HG03064 (cell line): ENCODE measurements around the gene RFNG.

ENCODE experiments used
- ATAC-seq: cut with Tn5 transposase; IDR thresholded peaks from one replicate; pipeline ENCODE4 v1.9.1; 2021; ENCODE audit warnings: low read depth; ENCODE audit not compliant: unreplicated experiment

Gene RFNG

DNA sequence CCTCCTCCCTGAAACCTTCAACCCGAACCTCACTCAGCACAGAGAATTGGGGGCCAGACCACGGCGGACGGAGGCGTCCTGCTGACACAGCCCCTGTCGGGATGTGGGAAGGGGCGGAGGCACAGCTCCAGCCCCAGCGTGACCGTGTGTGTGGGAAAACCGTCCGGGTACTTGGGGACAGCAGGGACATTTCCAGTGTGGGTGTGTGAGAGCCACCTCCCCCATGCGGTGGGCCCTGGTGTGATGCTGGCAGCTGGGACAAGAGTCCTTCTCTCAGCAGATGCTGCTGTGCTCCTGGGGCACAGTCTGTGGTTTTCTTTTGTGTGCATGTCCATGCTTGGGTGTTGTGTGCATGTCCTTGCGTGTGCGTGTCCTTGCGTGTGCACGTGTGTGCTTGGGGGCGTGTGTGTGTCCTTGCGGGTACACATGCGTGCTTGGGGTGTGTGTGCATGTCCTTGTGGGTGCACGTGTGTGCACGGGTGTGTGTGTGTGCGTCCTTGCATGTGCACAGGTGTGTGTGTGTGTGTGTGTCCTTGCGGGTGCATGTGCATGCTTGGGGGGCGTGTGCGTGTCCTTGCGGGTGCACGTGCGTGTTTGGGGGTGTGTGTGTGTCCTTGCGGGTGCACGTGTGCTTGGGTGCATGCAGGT, 45.8 kb downstream of the RFNG start:
- no peak for ATAC-seq

DNA sequence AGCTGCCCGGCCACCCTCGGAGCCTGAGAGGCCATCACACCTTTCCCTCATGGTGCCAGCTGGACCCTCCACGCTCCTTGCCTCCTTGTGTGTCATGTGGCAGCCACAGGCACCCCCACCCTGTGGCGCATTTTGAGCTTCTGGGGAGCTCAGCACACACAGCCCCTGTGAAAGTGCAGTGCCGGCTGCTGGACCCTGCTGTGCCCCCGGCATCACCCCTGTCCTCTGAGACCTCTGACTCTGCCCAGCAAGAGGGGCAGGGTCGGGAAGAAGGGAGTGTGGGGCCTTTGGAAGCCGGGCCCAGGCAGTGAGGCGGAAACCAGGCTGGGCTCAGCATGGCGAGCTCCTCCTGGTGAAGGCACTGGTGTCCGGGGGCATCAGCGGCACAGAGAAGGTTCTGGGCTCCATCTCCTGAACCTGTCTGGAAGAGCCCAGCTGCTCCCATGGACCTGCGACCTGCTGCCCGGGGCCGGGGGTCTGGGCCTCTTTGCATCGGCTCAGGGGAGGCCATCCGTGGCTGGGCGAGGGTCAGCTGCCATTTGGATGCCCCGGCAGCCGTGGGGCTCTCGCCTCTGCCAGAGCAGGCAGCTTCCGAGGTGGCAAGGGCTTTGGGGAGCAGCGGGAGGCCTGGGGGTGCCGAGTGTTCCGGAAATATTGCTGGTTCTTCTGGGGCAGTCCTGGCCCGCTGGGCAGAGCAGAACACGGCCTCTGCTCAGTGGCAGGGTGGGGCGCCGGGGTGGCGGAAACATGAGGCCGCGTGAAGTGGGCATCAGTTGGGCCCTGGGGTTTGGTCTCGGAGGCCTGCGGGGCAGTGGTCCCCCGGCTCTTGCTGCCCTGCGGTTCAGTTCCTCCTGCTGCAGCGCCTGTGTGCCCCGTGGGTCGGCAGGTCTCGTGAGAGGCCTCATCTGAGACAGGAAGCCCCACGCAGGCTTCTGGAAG, 46.8 kb downstream of the RFNG start:
- no peak for ATAC-seq

DNA sequence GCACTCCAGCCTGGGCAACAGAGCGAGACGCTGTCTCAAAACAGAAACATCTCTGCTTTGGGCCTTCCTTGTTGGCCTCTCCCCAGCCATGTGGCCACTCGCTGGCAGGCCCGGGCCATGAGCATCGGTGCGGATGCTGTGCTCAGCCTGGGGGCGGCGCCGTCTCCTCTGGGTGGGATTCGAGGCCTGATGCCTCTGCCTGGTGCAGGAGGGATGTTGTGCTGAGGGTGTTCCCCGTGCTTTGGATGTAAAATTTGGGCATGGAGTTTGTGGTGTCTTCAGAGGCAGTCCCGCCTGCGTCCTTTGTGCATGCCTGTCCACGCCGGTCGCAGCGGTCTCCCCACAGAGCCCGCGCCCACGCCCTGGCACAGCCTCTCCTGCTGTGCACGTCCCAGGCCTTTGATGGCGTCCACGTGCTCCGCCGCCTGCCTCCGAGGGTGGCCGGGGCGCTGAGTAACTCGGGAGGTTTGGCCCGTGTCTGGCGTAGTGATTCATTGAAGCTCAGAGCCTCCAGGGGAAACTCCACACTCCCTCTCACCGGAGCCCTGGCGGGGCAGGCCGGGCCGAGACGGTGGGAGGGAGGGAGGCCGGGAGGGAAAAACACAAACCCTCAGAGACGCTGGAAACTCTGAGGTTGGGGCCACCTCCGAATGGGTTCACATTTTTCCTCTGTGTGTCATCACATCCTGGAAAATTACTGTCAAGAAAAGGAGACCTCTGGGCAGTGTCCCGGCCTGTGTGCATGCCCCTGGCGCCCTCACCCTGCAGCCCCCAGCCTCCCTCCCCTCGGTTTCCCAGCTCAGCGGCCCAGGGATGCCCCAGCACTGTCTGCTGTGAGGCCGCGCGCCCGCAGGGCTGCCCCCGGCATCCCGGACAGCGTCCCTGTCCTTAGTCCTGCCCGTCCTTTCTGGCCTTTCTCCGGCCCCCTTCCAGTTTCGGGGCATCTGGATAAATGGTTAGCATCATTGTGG, 47.9 kb downstream of the RFNG start:
- no peak for ATAC-seq

DNA sequence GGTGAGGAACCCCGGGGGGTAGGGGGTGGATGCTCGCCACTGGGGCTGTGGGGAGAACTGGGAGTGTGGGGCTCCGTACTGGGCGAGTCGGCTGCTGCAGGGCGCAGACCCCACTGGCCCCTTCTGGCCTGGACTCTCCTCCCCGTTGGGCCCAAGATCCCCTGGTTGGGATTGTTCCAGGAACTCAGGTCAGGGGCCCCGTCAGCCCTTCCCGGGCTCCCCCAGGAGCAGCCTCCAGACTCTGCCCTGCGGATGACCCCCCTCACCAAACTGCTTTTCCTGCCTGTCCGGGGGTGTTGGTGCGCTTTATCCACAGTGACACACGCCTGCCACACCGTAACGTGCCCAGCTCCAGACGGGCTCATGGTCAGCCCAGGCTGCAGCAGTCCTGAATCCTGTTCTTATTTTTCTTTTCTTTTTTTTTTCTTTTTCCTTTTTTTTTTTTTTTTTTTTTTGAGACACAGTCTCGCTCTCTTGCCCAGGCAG, 50.0 kb downstream of the RFNG start:
- ATAC-seq, result no peak

DNA sequence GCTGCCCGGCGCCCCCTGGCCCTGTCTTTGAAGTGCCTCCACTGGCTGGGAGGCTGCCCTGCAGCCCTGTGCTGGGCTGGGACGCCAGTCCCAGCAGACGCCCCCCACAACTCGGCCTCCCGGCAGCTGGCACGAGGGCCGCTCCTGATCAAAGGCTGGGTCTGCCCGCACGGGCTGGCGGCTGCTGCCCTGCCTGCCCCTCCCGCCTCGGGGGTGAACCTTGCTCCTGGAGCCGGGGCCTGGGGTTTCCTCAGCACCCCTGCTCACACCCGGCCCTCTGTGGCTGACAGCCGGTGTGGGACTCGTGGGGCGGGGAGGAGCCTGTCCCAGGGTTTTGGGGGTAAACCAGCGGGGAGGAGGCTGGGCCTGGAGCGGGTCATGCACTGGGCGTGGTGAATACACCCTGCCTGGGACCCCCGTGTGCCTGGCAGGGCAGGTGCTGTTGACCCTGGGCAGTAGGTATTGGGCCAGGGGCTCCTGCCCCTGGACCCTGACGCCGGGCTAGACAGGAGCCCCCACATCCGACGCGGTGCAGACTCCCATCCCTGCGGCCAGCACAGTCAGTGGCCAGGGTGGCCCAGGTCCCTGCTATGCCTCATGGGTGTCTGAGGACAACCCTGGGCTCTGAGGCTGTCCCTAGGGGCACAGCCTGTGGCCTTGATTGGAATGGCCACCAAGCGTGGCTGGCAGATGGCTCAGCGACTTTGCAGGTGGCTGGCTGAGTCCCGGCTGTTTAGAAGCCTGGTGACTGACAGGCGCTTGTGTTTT, 50.6 kb downstream of the RFNG start:
- ATAC-seq, result no peak

DNA sequence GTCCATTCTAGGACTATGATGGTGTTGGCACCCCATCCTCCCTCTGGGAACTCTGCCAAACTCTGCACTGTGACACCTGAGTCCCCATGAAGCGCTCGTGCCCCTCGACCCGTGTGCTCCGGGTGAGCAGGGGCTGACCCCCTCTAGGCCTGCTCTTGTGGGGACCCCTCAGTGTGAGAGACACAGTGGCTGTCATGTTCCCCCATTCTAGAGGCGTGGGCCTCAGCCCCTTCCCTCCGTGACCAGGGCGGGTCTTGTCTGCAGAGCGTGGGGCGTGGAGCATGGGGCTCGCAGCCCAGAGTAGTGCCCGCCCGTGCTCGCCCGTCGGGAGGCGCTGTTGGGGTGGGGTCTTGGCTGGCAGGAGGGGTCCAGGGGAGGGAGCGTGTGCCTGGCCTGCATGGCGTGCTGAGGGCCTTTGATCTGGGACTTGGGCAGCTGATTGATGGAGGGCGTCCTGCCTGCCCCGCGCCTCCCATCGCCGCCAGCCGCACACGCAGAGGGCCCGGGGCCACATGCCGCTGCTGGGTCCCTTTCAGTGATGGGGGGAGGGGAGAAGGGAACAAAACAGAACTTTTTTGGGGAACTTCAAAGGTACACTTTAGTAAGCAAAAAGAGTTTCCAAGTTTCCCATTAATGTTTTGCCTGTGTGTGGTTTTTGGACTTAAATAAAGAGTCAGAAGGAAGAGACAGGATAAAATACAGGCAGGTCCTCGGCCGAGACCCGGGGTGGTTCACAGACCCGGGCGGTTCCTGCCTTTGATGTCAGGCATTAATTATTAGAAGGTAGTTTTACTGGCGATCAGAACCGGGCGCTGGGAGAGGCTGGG, 51.4 kb downstream of the RFNG start:
- no peak for ATAC-seq

DNA sequence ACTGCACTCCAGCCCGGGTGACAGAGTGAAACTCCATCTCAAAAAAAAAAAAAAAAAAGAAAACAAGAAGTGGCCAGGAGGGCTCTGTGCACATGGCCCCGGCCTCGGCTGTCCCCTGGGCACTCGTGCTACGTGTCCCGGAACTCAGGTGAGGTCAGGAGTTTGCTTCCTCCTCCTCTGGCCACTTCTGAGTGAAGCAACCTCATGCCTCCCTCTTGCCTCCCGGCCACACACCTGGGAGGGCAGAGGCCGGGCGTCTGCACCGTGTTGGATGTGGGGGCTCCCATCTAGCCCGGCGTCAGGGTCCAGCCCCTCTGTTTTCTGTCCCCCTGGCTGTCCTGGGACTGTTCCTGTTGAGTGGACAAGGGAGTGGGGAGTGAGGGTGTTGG, 52.0 kb downstream of the RFNG start:
- ATAC-seq, result no peak

DNA sequence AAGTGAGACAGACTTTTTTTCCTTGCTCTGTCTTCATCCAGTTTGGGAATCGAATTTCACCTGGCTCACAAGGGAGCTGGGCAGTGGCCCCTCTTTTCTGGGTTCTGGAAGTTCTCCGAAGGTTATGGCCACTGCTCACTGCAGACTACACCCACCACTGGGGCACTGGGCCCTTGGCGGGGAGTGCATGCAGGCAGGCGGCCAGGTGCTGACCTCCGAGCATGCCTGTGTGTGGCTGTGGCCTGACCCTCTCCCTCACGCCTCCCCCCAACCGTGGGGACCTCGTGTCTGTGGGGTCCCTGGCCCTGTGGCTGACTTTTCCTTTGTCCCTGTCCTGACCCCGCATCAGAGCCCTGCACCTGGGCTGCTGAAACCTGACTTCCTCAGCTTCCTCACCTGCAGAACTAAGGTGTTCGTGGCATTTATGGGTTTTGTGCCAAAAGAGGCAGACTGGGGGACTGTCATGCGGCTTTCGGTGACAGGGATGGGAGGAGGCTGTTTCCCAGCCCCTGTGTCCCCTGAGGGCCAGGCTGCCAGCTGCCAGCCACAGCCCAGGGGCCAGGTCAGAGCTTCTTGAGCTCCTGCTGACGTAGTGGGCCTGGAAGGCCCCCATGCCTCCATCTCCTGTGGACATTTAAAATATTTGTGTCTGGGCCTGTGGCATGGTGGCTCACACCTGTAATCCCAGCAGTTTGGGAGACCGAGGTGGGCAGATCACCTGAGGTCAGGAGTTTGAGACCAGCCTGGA, 52.7 kb downstream of the RFNG start:
- no peak for ATAC-seq

DNA sequence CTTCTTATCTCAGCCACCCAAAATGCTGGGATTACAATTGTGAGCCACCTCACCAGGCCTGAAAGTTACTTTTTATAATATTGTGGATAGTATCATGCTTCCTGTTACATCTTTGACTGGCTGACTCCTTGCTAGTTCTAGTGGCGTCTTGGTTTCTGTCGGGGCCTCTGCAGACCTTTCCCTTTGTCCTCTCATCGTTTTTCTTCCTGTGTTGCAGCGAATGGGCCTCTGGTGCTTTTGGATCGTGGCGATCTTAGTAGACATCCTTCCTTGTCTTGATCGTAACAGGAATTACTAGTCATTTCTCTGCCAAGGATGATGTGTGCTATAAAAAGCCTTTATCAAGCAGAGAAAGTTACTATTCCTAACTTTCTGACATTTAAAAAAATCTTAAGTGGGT, 53.4 kb downstream of the RFNG start:
- ATAC-seq, result no peak
